OCI-LY7 (cell line): ENCODE measurements around the gene MSRB3. TPM values are rescaled to one million over a fixed set of nuclear protein-coding genes. Genes with fewer than 3 reads are reported as not detected.

Experiments used
- BruUV-seq: library from RNA; stranded (reverse); fragments of 400-500 nt; replicated peaks from 2 replicates; lab custom pipeline; 2021; lab: Mats Ljungman, UMichigan
- CTCF ChIA-PET: fragments of 300-600 bp; sonication (Branson Sonifier 250); formaldehyde crosslinking; loops from one replicate; lab custom pipeline; 2022; ENCODE audit warnings: antibody characterized with exemption; ENCODE audit not compliant: unreplicated experiment; lab: Charles Lee
- POLR2A ChIA-PET: fragments of 300-600 bp; sonication (Branson Sonifier 250); formaldehyde crosslinking; loops from one replicate; lab custom pipeline; 2022; ENCODE audit warnings: antibody characterized with exemption; lab: Charles Lee
- DNase-seq: peaks from one replicate; pipeline ENCODE4 v3.0.0-alpha.2; 2015; ENCODE audit warnings: low spot score
- H2AFZ ChIP-seq: fragments of 200-600 bp; sonication (generic), shearing (Covaris generic); 2 replicates; pipeline ENCODE4 v1.6.1; 2014; ENCODE audit warnings: mild to moderate bottlenecking, antibody characterized with exemption, low read length, moderate library complexity
- H3K27ac ChIP-seq: fragments of 200-600 bp; sonication (generic); 2 replicates; pipeline ENCODE4 v1.5.1; 2014; ENCODE audit warnings: mixed run types, low read depth, mild to moderate bottlenecking, moderate library complexity, low read length, inconsistent platforms; ENCODE audit not compliant: poor library complexity, severe bottlenecking
- H3K36me3 ChIP-seq: fragments of 200-600 bp; sonication (generic); 2 replicates; pipeline ENCODE4 v1.6.1; 2014; ENCODE audit warnings: mild to moderate bottlenecking, antibody characterized with exemption, low read length, moderate library complexity, mixed read lengths; ENCODE audit not compliant: insufficient read depth
- H3K4me1 ChIP-seq: fragments of 200-600 bp; sonication (generic); 2 replicates; pipeline ENCODE4 v1.5.1; 2014; ENCODE audit warnings: mild to moderate bottlenecking, low read length; ENCODE audit not compliant: insufficient read depth, poor library complexity, severe bottlenecking
- H3K4me2 ChIP-seq: fragments of 200-600 bp; sonication (generic); 2 replicates; pipeline ENCODE4 v1.6.1; 2014; ENCODE audit warnings: mild to moderate bottlenecking, low read length
- H3K4me3 ChIP-seq: fragments of 200-600 bp; sonication (generic); 2 replicates; pipeline ENCODE4 v1.5.1; 2014; ENCODE audit warnings: mild to moderate bottlenecking, low read depth, low read length; ENCODE audit not compliant: poor library complexity, severe bottlenecking
- H3K79me2 ChIP-seq: fragments of 200-600 bp; sonication (generic); 2 replicates; pipeline ENCODE4 v1.6.1; 2016; ENCODE audit warnings: low read depth, mild to moderate bottlenecking, low read length, moderate library complexity, mixed read lengths; ENCODE audit not compliant: insufficient read depth
- H3K9me2 ChIP-seq: fragments of 200-600 bp; sonication (generic); 2 replicates; pipeline ENCODE4 v1.6.1; 2016; ENCODE audit warnings: mild to moderate bottlenecking, low read length, mixed read lengths; ENCODE audit not compliant: insufficient read depth
- H3K9me3 ChIP-seq: fragments of 200-600 bp; sonication (generic); 2 replicates; pipeline ENCODE4 v1.6.1; 2014; ENCODE audit warnings: mild to moderate bottlenecking, mixed run types, low read length, mixed read lengths
- H4K20me1 ChIP-seq: fragments of 200-600 bp; sonication (generic); 2 replicates; pipeline ENCODE4 v1.6.1; 2014; ENCODE audit warnings: mild to moderate bottlenecking, antibody characterized with exemption, low read length, moderate library complexity, mixed read lengths; ENCODE audit not compliant: insufficient read depth
- EZH2phosphoT487 ChIP-seq: fragments of 200-600 bp; sonication (generic); IDR thresholded peaks from 2 replicates; pipeline ENCODE4 v1.6.1; 2018; ENCODE audit warnings: low read depth, borderline replicate concordance, mild to moderate bottlenecking, mixed run types, antibody characterized with exemption, low read length, moderate library complexity, mixed read lengths
- intact Hi-C: fragments of 100-400 bp; cut with micrococcal nuclease; formaldehyde crosslinking; loops from one replicate; pipeline ENCODE4 v1.10.0; 2022; ENCODE audit not compliant: unreplicated experiment
- total RNA-seq, 2 experiments: library from RNA; depleted of rRNA in 1 of 2; stranded (reverse); fragments of >200 nt in 1 of 2; shearing (Covaris generic) in 1 of 2; gene quantifications; 2 replicates each; pipeline ENCODE4 v1.2.3, GENCODE V29; 2014 to 2022
- TF ChIP-seq, protein P1 (sequence below): fragments of 200-600 bp; sonication (generic); conservative IDR thresholded peaks from 2 replicates; pipeline ENCODE4 v1.5.1; 2014; ENCODE audit warnings: mild to moderate bottlenecking, antibody characterized with exemption, low read length, moderate library complexity, mixed read lengths

Gene MSRB3
- total RNA-seq, 2 experiments from 2014 or later = not detected

DNA sequence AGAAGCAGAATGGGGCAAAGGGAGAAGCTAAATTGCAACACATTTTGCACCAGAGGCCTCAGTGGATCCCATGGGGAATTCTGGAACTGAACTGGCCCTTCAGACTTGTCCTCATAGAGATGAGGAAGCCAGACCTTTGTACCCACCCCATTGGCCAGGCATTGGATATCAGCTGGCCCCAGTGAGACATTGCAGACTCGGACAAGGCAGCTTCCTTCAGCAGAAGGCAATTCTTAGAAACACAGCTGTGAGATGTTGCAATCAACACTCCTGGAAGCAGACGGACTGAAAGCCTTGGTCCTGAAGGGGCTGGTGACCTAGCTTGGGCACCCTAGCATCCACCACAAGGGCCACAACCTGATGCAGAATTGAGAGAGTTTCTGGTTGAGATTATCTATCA is 218.1 kb downstream of the MSRB3 start:
- H3K9me2 ChIP-seq = no peaks in the 10 kb centered on the region
- POLR2A ChIA-PET = no interaction called here
- H3K36me3 ChIP-seq = no peaks in the 10 kb centered on the region
- CTCF ChIA-PET = no interaction called here
- H3K4me3 ChIP-seq = no peak overlapping the region
- no TSS peak for BruUV-seq
- no peak for DNase-seq
- no peaks in the 10 kb centered on the region for H3K4me1 ChIP-seq
- intact Hi-C loops = no loop called here
- H3K9me3 ChIP-seq = no peaks in the 10 kb centered on the region
- H4K20me1 ChIP-seq = no peaks in the 10 kb centered on the region
- no peaks in the 10 kb centered on the region for H3K79me2 ChIP-seq
- TF ChIP-seq, protein P1, sequence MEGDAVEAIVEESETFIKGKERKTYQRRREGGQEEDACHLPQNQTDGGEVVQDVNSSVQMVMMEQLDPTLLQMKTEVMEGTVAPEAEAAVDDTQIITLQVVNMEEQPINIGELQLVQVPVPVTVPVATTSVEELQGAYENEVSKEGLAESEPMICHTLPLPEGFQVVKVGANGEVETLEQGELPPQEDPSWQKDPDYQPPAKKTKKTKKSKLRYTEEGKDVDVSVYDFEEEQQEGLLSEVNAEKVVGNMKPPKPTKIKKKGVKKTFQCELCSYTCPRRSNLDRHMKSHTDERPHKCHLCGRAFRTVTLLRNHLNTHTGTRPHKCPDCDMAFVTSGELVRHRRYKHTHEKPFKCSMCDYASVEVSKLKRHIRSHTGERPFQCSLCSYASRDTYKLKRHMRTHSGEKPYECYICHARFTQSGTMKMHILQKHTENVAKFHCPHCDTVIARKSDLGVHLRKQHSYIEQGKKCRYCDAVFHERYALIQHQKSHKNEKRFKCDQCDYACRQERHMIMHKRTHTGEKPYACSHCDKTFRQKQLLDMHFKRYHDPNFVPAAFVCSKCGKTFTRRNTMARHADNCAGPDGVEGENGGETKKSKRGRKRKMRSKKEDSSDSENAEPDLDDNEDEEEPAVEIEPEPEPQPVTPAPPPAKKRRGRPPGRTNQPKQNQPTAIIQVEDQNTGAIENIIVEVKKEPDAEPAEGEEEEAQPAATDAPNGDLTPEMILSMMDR = no peak
- no peak for TF ChIP-seq EZH2phosphoT487
- H2AFZ ChIP-seq = no peak overlapping the region
- no peak overlapping the region for H3K27ac ChIP-seq
- no peak overlapping the region for H3K4me2 ChIP-seq

DNA sequence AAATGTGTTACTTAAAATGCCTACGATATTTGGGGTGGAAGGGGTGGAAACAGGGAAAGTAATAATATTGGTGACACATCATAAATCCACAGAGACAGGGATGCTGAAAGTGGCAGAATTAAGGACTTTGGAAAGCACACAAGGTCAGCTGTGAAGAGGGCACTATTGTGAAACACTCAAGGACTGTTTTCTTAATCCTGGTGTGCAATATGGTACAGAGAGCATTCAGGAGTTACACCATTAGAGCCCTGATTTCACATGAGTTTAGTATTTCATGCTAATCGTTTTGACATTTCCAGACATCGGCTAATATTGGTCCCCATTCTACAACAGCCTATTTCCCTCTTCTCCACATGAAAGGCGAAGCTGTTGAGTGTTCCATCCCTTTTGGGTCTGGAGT is 219.2 kb downstream of the MSRB3 start:
- Histone ChIP-seq H2AFZ (no peak overlapping the region), H3K36me3 (no peaks in the 10 kb centered on the region), H3K4me1 (no peaks in the 10 kb centered on the region), H3K9me3 (no peaks in the 10 kb centered on the region), H4K20me1 (no peaks in the 10 kb centered on the region), H3K9me2 (no peaks in the 10 kb centered on the region), H3K27ac (no peak overlapping the region), H3K4me2 (no peak overlapping the region), H3K79me2 (no peaks in the 10 kb centered on the region), H3K4me3 (no peak overlapping the region)
- BruUV-seq = no TSS peak
- POLR2A ChIA-PET = interaction anchor here (0.5 kb wide), 1 partner anchor 1582 kb away, joined by 4 read pairs; no protein-coding TSS in a partner anchor
- DNase-seq = no peak
- intact Hi-C loops = no loop called here
- CTCF ChIA-PET = no interaction called here
- TF ChIP-seq, protein P1 = no peak
- no peak for TF ChIP-seq EZH2phosphoT487

DNA sequence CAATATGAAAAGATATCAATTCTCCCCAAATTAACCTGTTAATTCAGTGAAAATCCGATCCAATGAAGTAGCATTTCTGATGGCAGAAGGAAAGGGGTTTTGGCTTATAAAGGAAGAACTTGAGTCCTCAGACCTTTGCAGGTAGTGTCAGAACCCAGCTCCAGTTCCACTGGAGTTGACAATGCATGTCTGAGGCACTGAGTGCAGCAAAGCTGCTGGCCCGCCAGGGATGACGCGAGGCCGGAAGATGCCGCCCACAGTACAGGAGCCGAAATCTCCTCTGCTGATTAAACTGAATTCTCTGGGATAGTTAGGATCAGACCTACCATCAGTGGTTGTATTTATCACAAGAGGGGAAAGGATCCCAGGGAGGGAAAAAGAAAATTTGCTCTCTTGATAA is 220.7 kb downstream of the MSRB3 start:
- ChIA-PET CTCF (no interaction called here), POLR2A (no interaction called here)

More for the DNA sequence above, 220.7 kb downstream of the MSRB3 start:
- no peak for DNase-seq
- H3K79me2 ChIP-seq = no peaks in the 10 kb centered on the region
- intact Hi-C loops = no loop called here
- no peak overlapping the region for H3K27ac ChIP-seq
- no peak overlapping the region for H2AFZ ChIP-seq
- no TSS peak for BruUV-seq
- H4K20me1 ChIP-seq = no peaks in the 10 kb centered on the region
- TF ChIP-seq, protein P1 = no peak
- TF ChIP-seq EZH2phosphoT487 = no peak
- no peaks in the 10 kb centered on the region for H3K36me3 ChIP-seq
- H3K9me2 ChIP-seq = no peaks in the 10 kb centered on the region
- no peaks in the 10 kb centered on the region for H3K4me1 ChIP-seq
- H3K4me3 ChIP-seq = no peak overlapping the region
- H3K4me2 ChIP-seq = no peak overlapping the region
- no peaks in the 10 kb centered on the region for H3K9me3 ChIP-seq
